ENCODE data around the gene INPP5A.
"Not testable (repeated sequence)": the region's sequence is repeated elsewhere in the genome, so short reads cannot be mapped to it uniquely, and the experiment has no call there.

The INPP5A gene

DNA sequence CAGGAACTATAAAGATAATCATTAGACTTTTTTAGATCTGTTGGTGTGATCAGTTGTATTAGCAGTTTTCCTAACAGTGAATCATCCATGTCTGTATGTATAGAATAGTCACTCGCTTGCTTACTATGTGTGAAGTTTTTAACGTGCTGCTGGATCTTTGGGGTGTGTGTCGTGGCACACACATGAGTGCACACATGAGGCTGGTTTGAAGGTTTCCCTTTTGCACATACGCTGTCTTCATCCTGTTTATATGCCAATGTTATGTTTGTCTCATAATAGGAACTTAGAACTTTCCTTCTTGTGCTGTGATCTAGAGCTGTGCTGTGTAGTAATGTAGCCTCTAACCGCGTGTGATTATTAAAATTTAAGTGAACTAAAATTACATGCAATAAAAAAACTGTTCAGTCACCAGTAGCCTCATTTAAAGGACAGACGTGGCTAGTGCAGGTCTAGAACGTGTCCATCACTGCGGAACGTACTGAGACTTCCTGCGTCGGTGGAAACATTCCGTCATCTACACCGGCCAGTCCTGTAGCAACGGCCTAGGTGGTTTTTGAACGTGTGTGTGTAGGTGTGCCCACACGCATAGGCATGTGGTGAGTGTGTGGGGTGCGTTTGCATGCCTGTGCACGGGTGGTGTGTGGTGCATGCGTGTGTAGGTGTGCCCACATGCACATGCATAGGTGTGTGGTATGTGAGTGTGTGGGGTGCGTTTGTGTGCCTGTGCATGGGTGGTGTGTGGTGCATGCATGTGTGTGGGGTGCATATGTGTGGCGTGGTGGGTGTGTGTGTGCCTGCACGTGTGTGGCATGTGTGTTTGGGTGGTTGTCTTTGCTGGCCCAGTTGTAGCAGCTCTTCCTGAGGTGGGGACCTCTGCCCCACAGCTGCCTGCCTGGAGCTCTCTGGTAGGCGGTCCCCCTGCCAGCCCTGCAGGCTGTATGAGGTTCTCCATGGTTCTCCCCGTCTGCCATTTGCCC, 56.6 kb downstream of the INPP5A start:
- no peak for DNase-seq (ENCODE audit: low spot score)

- DNase-seq (ENCODE audit: low spot score) = no peak
These were observed 57.4 kb downstream of the INPP5A start for GRCh38 chr10:132595021-132595420.

DNA sequence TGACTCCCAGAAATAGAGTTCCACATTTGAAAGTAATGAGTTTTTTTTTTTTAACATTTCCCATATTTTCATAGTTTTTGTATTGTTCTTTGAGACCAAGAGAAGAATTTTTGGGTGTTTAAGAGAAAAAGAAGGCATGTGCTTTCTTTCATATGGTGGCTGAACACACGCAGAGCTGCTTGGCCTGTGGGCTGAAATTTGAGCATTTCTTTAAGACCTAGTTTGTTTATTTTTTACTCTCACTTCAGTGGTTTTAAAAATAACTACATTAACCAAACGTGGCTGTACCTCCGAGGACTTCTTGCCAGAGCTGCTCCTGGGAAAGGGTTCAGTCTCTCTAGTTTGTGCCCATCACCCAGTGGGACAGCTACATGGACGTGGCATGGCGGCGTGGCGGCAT, 58.3 kb downstream of the INPP5A start:
- no peak for DNase-seq (ENCODE audit: low spot score)

DNA sequence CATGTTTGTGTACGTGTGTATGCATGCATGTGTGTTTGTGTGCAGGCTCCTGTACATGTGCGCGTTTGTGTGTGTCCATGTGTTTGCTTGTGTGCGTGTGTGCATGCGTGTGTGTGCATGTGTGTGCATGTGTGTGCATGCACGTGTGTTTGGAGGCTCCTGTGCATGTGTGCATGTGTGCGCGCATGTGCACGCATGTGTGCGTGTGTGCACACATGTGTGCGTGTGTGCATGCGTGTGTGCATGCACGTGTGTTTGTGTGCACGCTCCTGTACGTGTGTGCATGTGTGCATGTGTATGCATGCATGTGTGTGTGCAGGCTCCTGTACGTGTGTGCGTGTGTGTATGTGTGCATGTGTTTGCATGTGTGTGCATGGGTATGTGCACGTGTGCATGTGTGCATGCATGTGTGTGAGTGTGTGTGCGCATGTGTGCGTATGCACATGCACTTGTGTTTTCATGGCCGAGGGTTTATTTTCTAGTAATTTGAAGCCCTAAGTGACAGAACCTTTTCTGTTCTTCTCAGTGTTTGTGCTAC, 59.2 kb downstream of the INPP5A start:
- DNase-seq (ENCODE audit: low spot score) = no peak

DNA sequence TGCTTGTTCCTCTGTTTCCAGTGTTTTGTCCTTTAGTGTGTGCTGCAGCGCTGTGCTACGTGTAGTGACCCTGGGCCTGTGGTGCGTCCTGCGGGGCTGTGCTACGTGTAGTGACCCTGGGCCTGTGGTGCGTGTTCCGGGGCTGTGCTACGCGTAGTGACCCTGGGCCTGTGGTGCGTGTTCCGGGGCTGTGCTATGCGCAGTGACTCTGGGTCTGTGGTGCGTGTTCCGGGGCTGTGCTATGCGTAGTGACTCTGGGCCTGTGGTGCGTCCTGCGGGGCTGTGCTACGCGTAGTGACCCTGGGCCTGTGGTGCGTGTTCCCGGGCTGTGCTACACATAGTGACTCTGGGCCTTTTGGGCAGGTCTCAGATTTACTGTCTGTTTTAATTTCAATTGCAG, 60.1 kb downstream of the INPP5A start:
- no peak for DNase-seq (ENCODE audit: low spot score)

DNA sequence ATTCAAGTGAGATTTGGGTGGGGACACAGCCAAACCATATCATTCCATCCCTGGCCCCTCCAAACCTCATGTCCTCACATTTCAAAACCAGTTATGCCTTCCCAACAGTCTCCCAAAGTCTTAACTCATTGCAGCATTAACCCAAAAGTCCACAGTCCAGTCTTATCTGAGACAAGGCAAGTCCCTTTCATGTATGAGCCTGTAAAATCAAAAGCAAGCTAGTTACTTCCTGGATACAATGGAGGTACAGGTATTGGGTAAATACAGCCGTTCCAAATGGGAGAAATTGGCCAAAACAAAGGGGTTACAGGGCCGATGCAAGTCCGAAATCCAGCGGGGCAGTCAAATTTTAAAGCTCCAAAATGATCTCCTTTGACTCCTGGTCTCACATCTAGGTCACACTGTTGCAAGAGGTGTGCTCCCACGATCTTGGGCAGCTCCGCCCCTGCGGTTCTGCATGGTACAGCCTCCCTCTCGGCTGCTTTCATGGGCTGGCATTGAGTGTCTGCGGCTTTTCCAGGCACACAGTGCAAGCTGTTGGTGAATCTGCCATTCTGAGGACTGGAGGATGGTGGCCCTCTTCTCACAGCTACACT, 61.5 kb downstream of the INPP5A start:
- not testable (repeated sequence) for DNase-seq (ENCODE audit: low spot score)

DNA sequence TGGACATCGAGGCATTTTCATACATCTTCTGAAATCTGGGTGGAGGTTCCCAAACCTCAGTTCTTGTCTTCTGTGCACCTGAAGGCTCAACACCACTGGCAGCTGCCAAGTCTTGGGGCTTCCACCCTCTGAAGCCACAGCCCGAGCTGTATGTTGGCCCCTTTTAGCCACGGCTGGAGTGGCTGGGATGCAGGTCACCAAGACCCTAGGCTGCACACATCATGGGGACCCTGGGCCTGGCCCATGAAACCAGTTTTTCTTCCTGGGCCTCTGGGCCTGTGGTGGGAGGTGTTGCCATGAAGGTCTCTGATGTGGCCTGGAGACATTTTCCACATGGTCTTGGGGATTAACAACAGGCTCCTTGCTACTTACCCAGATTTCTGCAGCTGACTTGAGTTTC, 62.1 kb downstream of the INPP5A start:
- DNase-seq (ENCODE audit: low spot score) = no peak

DNA sequence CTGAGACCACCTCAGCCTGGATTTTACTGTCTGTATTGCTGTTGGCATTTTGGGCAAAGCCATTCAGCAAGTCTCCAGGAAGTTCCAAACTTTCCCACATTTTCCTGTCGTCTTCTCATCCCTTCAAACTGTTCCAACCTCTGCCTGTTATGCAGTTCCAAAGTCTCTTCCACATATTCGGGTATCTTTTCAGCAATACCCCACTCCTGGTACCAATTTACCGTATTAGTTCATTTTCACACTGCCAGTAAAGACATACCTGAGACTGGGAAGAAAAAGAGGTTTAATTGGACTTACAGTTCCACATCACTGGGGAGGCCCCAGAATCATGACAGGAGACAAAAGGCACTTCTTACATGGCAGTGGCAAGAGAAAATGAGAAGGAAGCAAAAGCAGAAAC, 62.8 kb downstream of the INPP5A start:
- no peak for DNase-seq (ENCODE audit: low spot score)

- no peak for DNase-seq (ENCODE audit: low spot score)
These were observed 64.0 kb downstream of the INPP5A start for GRCh38 chr10:132601567-132601966.

GRCh38 chr10:132602614-132603013, 65.0 kb downstream of the INPP5A start:
- no peak for DNase-seq (ENCODE audit: low spot score)

DNA sequence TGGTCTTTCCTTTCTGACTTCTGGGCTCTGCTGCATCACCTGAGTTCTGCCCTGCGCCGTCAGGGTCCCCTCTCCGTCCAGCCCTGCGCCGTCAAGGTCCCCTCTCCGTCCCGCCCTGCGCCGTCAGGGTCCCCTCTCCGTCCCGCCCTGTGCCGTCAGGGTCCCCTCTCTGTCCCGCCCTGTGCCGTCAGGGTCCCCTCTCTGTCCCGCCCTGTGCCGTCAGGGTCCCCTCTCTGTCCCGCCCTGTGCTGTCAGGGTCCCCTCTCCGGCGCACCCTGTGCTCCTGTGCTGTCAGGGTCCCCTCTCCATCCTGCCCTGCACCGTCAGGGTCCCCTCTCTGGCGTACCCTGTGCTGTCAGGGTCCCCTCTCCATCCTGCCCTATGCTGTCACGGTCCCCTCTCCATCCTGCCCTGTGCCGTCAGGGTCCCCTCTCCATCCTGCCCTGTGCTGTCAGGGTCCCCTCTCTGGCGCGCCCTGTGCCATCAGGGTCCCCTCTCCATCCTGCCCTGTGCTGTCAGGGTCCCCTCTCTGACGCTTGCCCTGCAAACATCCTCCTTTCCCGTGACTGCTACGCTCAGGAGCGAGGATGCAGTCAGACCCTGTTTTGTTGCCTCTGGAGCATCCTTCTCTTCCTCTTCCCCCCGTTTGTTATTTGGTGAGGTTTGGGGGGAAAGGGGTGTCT, 66.4 kb downstream of the INPP5A start:
- DNase-seq (ENCODE audit: low spot score) = no peak

DNA sequence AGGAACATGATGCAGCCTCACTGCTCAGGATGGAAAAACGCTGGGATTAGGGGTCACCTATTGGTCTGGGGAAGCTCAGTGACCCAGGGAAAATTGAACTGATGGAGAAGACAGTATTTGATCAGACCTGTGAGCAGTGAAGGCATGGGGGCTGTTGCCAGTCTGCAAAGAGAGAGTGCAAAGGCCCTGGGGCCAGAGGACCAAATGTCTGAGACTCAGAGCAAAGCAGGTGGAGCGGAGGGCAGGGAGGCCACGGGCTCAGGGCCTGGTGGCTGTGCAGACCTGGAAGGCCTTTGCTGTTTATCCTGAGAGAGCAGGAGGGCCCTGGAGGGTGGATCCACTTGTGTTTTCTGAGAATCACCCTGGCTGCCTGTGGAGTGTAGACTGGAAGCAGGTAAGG, 67.1 kb downstream of the INPP5A start:
- DNase-seq (ENCODE audit: low spot score) = no peak

DNA sequence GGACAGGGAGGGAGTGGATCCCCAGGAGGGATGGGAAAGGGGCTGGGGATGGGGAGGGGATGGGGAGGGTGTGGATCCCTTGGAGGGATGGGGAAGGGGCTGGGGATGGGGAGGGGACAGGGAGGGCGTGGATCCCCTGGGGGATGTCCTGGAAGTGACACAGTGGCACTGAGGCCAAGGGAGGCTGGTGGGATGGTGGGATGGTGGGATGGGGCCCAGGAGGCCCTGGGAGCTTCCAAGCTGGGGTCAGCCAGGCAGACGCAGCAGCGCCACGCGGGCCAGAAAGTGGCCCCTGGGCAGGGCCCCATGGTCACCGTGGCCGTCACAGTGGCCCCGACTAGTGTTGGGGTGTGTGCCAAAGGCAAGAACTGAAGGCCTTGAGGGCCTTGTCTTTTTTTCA, 67.8 kb downstream of the INPP5A start:
- DNase-seq (ENCODE audit: low spot score) = no peak

DNA sequence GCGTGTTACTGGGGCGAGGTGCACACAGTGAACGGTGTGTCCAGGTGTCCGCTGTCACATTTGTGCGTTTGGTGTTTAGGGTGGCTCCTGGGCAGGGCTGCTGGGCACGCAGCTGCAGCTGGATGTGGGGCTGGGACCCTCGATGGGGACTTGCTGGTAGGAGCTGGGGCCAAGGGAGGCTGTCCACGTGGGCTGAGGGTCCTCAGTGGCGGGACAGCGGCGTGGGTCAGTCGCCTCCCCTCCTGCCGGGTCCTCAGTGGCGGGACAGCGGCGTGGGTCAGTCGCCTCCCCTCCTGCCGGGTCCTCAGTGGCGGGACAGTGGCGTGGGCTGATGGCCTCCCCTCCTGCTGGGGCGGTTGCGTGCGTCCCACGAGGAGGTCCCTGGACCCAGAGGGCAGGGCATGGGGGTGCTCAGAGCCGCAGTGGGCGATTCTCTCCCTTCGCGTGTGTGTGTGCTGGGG, 68.5 kb downstream of the INPP5A start:
- no peak for DNase-seq (ENCODE audit: low spot score)

- no peak for DNase-seq (ENCODE audit: low spot score)
These were observed 69.1 kb downstream of the INPP5A start for GRCh38 chr10:132606536-132607316.

DNA sequence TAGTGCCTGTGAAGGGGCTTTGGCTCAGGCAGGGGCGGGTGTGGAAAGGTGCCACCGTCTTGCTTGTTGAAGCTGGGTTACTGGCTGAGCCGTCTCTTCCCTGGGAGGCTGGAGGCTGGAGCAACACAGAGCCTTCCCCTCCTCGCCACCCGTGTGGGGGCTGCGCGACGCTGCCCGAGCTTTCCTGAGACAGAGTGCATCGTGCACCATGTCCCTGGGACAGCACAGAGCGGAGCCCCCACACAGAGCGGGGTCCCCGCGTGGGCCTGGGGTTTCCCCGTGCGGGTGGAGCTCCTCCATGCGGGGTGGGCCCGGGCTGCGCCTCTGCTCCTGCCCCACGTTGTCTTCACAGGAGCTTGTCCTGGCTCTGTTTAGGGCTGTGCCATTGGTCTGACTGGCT, 69.9 kb downstream of the INPP5A start:
- DNase-seq (ENCODE audit: low spot score) = no peak

GRCh38 chr10:132607961-132608495, 70.4 kb downstream of the INPP5A start:
- DNase-seq (ENCODE audit: low spot score) = no peak

DNA sequence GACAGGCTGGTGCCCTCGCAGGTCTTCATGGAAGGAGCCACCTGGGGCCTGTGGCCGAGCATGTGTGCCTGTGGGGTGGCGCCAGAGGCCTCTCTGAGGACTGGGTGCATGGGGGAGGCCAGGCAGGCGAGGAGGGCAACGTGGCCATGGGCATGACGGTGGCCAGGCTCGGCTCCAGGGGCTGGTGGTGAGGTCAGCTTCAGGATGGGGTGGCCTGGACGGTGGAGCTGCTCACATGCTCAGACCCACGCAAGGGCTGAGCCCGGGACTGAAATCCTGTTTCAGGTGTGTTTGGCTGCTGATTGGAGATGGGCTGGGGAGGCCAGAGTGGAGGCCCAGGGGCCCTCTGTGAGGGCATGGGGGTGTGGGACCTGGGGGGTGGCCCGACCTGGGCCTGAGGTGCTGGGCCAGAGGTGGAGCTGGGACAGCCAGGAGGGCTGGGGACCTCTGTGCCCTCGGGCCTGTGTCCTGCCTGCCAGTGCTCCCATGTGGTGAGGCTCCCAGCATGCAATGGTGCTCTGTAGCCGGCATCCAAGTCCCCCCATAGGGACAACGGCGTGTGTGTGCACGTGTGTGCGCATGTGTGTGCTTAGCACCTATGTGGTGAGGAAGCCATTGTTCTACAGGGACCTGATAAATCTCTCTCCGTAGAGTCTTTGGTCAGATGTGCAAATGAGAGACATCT, 71.1 kb downstream of the INPP5A start:
- DNase-seq (ENCODE audit: low spot score) = no peak

DNA sequence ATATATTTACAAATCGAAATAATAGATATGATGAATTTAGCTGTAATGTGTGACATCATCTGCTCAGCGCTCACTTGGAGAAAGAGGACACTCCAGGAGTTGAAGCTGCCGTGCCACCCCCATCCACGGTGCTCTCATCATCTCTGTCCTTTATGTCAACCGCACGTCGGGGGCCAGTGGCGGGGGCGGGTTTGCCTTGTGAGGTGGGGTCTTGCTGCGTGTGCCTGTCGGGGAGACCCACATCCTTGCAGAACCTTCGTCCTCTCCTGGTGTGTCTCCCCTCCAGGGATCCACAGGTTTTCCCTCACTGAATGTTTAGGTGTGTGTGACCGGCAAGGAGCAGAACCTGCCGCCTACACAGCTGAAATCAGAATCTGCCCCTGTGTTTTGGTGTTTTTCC, 71.6 kb downstream of the INPP5A start:
- no peak for DNase-seq (ENCODE audit: low spot score)

- DNase-seq (ENCODE audit: low spot score) = no peak
These were observed 72.6 kb downstream of the INPP5A start for GRCh38 chr10:132610071-132610701.

Data from SK-N-DZ (cell line).